ENCODE data around the gene RPL32.
"Not testable (repeated sequence)": the region's sequence is repeated elsewhere in the genome, so short reads cannot be mapped to it uniquely, and the experiment has no call there.

The RPL32 gene

DNA sequence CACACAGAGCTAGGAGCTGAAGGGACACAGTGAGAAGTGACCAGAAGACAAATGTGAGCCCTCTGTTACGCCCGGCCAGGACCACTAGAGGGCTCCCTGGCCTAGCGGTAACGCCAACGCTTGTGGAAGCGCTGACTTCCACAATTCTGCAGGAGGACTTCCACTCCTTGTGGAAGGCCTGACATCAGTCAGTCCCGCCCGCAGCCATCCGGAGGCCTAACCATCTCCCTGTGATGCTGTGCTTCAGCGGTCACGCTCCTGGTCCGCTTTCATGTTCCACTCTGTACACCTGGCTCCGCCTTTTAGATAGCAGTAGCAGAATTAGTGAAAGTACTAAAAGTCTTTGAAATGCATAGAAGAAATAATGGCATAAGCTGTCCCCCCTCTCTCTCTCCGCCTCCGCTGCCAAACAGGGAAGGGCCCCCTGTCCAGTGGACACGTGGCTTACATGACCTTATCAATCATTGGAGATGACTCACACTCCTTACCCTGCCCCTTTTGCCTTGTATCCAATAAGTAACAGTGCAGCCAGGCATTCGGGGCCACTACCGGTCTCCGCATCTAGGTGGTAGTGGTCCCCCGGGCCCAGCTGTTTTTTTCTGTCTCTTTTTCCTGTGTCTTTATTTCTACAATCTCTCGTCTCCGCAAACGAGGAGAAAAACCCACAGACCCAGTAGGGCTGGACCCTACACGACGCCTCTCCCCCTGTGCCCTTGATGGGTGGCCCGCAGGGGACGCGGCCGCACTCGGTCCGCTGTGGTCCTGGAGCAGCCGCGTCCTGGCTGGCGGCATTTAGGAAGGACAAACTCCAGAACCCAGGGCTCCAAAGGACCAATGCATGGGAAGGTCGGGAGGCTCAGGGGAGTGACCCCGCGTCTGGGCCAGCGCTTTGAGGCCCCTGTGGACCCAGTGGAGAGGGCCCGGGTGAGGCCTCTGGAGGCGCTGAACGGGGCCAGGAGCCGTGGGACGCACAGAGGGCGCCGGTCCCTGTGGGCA is 27.0 kb upstream of the RPL32 start:
- DNase-seq (ENCODE audit: insufficient read length, low spot score) = peak; percentile 80

DNA sequence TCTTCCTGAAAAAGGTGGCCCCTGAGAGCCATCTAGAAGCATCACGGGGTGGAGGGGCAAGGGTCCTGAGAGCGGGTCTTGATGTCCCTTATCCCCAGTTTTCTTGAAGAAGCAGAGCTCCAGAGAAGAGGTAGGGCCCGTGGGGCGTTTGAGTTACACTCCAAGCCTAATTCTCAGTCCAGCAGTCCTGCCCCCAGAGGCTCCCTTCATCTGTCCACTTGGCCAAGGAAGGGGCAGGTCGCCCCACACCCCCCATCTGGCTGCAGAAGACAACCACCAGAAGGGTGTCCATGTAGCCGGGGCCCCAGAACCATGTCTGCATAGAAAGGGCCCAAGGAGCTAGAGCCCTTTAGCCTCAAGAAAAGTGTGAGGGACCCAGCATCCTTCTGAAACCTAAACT is 25.5 kb upstream of the RPL32 start:
- DNase-seq (ENCODE audit: insufficient read length, low spot score) (no peak), FAIRE-seq (no peak)

More for the DNA sequence above, 27.0 kb upstream of the RPL32 start:
- FAIRE-seq = peak; percentile 86

DNA sequence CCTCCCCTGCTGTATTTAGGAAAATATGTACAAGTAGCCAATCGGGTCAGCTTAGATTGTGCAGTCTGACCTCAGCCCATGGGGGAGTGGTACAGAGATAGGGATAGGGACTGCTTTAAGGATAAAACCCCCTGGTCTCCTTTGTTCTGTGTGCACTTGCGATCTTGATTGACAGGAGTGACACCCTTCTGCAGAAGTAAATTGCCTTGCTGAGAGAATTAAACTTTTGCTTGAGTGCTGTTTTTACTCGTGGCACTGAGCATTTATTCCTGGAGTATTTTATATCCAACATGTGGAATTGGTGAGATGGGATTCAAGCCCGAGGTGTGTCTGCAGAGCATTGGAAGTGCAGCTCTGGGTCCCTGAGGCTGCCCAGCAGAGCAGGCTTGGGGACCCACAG is 23.9 kb upstream of the RPL32 start:
- FAIRE-seq (no peak), DNase-seq (ENCODE audit: insufficient read length, low spot score) (no peak)

DNA sequence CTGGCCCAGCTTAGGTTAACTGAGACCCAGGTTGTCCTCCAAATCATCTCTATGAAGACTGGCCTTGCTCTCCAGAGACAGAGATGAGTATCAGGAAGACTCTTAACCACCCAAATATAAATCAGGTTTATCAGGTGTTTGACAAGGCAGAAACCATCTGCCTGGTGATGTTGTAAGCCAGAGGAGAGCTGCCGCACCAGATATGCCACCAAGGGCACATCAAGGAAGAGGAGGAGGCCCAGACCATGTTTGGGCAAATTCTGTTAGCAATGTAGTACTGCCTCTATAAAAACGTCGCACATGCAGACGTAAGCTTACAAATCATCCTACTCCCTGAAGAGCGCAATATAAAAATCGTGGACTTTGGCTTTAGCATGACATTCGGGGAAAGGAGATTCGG is 21.0 kb upstream of the RPL32 start:
- FAIRE-seq (no peak), DNase-seq (ENCODE audit: insufficient read length, low spot score) (no peak)

DNA sequence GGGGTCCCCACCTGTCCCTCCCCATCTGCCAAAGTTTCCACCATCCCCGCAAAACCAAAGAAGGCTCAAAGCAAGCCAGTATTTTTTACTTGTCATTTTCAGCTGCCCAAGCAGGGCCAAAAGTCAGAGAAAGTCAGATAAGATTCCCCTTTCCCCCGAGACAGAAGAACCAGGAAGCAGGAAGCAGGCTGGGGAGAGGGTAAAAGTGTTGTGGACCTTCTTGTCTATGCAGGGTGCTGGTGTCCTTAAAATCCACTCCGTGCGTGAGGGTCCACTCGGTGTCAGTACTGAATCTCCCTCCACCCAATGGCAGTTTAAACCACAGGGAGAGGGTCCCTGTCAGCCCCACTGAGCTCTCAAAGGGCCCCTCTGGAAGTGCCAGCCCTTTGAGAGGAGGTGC is 20.2 kb upstream of the RPL32 start:
- DNase-seq (ENCODE audit: insufficient read length, low spot score) (no peak), FAIRE-seq (no peak)

DNA sequence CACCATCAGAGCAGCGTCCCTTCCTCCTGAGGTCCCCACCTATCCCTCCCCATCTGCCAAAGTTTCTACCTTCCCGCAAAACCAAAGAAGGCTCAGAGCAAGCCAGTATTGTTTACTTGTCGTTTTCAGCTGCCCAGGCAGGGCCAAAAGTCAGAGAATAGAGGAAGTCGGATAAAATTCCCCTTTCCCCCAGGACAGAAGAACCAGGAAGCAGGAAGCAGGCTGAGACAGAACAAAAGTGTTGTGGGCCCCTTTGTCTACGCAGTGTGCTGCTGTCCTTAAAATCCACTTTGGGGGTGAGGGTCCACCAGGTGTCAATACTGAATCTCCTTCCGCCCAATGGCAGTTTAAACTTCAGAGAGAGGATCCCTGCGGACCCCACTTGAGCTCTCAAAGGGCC is 18.5 kb upstream of the RPL32 start:
- FAIRE-seq (no peak), DNase-seq (ENCODE audit: insufficient read length, low spot score) (no peak)

DNA sequence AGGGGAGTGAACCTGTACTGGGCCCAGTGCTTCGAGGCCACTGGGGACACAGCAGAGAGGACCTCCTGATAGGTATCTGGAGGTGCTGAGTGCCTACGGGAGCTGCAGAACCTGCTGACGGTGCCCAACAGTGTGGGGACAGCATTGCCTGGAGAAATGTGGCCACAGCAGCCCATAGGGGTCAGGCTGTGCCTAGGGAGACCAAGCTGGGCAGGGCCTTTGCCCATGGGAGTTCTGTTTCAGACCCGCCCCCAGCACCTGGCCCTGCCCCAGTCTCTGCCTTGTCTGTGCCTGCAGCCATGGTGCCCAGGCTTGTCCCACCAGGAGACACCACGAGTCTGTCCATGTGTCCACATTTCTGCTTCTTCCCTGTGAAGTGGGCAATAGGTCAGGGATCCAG is 15.3 kb upstream of the RPL32 start:
- FAIRE-seq = no peak
- DNase-seq (ENCODE audit: insufficient read length, low spot score) = no peak

DNA sequence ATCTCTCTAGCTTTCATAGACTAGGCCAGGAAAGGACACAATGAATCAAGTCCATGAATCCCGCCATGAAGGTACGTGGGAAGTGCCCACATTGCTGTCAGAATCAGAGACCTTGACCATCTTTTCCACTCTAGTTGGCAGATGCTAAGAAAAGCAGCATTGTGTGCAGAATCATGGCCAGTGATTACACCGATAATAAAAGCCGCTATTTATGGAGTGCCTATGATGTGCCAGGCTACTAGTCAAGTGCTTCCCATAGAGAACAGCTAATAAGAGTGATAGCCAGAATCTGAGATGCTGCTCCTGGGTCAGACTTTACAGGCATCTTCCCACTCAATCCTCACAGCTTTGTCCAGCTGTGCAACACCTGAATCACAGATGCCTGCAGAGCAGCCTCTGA is 13.2 kb upstream of the RPL32 start:
- FAIRE-seq = no peak
- no peak for DNase-seq (ENCODE audit: insufficient read length, low spot score)

DNA sequence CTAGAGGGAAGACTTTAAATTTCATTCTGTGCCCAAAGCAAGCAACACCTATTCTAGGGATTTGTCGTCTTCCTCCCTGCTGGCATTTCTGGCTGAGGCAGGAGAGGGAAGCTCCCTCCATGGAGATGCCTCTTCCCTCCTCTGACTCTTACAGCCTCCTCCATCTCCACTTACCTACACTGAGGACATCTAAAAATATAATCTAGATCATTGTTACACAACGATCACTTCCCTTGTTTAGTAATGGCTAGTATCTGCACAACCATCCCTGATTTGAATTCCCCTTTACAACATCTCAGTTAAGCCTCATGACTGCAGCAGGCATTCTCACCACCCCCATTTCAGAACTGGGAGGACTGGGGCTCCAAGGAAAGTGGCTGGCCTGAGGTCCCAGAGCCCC is 12.5 kb upstream of the RPL32 start:
- FAIRE-seq; DNase-seq (ENCODE audit: insufficient read length, low spot score): not testable (repeated sequence)

DNA sequence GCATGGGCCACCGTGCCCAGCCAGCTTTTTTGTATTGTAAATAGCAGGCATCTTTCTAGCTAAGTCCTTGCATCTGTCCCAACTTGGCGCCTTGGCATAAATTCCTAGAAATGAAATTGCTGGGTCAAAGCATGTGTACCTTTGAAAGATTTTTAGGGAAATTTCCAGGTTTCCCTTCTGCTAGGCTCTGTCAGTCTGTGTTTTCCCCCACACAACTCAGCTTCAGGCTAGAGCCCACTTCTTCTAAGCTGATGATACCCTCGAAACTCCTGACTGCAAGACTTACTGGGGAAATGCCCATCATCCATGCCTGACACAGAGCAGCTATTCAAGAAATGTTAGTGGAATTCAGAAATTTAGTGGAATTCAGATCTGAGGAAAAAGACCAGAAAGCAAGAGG is 10.8 kb upstream of the RPL32 start:
- FAIRE-seq (no peak), DNase-seq (ENCODE audit: insufficient read length, low spot score) (no peak)

DNA sequence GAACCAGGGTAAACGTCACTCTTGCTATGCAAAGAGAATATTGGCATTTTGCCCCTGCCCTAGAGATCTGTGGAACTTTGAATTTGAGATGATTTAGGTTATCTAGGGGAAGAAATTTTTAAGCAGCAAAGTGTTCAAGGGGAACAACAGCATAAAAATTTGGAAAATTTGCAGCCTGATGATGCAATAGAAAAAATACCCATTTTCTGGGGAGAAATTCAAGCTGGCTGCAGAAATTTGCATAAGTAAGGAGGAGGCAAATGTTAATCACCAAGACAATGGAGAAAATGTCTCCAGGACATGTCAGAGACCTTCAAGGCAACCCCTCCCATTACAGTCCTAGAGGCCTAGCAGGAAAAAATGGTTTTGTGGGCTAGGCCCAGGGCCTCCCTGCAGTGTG is 4.4 kb upstream of the RPL32 start:
- no peak for DNase-seq (ENCODE audit: insufficient read length, low spot score)
- FAIRE-seq = no peak

DNA sequence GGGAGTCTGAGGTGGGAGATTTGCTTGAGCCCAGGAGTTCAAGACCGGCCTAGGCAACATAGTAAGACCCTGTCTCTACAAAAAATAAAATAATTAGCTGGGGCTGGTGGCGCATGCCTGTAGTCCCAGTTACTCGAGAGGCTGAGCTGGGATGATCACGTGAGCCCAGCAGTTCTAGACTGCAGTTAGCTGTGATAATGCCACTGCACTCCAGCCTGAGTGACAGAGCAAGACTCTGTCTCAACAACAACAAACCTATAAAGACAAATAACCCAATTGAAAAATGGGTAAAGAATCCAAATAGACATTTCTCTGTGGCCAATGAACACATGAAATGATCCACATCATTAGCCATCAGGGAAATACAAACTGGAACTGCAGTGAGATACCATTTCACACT is 1.1 kb upstream of the RPL32 start:
- DNase-seq (ENCODE audit: insufficient read length, low spot score) (no peak), FAIRE-seq (no peak)

DNA sequence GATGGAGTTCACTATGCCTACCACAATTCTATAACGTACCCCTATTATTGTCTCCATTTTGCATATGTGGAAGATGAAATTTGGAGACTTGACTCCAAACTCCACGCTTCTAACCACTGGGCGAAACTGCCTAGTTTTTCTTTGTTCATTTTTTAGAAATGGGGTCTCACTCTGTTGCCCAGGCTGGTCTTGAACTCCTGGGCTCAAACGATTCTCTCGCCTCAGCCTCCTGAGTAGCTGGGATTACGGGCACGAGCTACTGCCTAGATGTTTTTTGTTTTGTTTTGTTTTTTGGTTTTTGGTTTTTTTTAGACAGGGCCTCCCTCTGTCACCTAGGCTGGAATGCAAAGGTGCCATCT is 584 bp upstream of the RPL32 start:
- FAIRE-seq (no peak), DNase-seq (ENCODE audit: insufficient read length, low spot score) (no peak)

DNA sequence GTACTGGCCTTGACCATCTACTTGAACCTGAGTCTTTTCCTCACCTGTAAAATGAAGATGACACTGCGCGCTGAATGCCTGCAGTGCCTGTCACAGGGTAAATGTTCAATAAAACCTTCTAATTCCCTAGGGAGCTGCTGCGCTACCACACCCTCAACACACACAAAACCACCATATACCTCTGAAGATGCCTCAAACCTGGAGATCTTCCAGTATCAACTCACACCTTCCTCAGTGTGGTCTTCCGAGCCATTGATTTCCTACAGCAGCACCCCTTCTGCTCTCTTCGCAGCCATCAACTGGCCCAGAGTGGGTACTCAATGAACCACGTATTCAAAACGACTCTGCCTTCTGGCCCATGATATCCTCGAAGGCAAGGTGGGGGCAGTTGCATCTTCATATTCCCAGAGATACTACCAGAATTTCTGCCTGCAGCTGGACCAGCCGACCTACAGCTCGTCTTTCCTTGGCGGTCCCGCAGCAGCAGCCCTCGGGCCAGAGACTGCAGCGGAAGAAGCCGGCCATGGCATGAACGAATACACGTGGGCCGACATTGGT is 695 bp downstream of the RPL32 start:
- no peak for DNase-seq (ENCODE audit: insufficient read length, low spot score)

DNA sequence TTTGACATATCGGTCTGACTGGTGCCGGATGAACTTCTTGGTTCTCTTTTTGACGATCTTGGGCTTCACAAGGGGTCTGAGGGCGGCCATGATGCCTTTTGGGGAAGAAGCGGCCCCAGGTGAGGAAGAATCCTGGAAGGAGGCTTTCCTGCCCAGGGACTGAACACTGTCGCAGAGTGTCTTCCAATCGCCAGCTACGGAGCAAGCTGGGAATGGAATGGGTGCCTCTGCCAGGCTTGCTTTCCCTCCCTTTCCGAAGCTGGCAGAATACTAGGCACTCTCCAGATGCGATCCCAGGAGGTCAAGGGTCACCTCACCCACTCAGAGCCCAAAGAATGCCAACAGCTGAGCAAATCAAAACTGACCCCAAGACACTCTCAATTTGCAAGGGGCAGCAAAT is 1.2 kb downstream of the RPL32 start:
- not testable (repeated sequence) for DNase-seq (ENCODE audit: insufficient read length, low spot score); FAIRE-seq

More for the DNA sequence above, 695 bp downstream of the RPL32 start:
- FAIRE-seq = no peak

DNA sequence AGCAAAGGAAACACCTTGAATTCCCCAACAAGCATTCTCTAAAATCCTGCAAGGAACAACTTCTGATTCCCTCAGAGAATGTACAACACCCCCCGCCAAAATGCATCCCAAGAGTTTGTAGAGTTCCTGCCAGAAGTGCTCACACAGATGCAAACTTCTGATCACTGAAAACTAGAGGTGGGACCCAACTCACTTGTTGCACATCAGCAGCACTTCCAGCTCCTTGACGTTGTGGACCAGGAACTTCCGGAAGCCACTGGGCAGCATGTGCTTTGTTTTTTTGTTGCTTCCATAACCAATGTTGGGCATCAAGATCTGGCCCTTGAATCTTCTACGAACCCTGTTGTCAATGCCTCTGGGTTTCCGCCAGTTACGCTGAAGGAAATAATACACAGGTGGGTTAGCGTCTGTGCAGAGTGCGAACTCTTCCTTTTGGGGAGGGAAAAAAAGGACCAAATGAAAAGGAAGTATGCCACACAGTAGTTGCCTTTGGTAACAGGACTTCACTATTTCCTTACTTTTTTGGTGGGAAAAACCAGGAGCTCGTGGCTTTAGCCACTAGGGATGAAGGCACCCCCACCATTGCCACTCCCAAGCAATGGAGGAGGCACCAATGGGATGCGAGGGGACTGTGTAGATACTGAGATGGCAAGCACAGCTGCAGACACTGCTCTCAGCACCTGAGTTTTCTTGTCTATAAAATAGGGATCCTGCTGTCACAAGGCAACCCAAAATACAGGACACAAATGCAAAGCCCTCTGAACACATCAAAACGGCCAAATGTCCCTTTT is 2.0 kb downstream of the RPL32 start:
- no peak for DNase-seq (ENCODE audit: insufficient read length, low spot score)
- no peak for FAIRE-seq

DNA sequence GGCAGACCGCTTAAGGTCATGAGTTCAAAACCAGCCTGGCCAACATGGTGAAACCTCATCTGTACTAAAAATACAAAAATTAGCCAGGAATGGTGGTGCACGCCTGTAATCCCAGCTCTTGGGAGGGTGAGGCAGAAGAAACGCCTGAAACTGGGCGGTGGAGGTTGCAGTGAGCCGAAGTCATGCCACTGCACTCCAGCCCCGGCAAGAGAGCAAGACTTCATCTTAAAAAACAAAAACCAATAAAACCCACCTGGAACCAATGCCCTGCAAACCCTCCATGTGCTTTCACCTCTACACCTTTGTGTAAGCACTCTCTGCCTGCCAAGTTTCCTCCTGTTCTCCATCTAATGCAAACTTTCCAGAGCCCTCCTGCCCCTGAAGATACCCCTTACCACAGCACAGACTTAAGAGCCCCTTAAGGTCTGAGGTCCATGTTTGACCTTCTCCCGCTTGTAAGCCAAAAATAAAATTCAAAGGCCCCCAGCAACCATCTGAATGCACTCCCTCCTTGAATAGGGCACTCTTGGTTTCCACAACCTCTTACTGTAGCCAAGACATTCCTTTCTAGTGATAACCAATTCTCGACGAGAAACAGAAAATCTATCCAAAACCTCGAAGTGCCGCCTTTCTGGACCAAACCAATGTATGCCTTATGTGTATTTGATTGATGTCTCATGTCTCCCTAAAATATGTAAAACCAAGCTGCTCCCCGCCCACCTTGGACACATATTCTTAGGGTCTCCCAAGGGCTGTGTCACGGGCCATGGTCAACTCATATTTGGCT is 3.0 kb downstream of the RPL32 start:
- FAIRE-seq (no peak), DNase-seq (ENCODE audit: insufficient read length, low spot score) (no peak)

DNA sequence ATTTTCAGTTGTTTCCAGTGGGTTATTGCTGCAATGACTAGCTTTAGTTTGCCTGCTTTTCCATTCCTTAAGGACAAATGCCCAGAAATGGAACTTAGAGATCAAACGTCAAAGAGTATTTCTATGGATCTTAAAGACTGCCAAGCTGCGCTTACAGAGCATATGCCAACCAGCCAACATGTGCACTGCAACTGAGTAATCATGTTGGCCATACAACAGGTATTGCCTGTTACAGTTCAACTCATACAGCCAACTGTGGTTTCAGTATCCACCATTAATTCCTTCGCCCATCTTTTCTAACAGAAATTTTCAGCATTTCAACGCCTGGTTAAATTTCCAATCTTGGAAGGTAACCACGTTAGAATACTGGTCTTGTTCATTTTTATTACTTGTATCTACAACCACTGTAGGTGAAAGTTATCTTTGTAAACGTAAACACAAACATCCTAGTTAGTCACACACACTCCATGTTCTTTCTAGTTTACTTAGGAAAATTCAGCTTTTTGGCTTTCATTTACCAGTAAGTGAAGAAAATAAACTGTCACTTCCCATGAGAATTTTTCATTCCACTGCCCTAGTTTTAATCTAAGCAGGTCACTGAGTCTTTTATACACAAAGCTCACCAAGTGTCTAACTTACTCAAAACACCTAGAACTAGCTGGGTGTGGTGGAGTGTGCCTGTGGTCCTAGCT is 3.9 kb downstream of the RPL32 start:
- FAIRE-seq (no peak), DNase-seq (ENCODE audit: insufficient read length, low spot score) (no peak)

DNA sequence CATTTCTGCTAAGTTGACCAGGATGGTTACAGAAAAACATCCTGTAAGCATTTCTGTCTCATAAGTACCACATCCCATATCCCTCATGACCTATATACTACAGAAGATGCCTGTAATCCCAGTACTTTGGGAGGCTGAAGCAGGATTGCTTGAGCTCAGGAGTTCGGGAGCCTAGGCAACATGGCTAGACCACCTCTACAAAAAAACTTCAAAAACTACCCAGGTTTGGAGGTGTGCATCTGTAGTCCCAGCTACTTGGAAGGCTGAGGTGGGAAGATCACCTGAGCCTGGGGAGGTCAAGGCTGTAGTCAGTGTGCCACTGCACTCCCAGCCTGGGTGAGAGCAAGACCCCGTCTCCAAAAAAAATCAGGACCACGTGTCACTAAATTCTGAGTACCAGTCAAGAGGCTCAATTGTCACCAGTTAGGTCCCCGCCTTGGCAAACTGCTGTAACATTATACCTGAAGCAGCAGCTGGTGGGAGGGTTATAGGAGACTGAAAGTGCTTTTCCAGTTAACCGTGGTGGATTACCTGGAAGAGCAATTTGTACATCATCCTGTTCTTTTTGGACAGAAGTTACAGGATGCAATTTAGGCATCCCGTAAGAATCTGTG is 6.2 kb downstream of the RPL32 start:
- DNase-seq (ENCODE audit: insufficient read length, low spot score) (no peak), FAIRE-seq (no peak)

Measured in HTR-8/SVneo (cell line).